IMR-90 (cell line): ENCODE results near the gene KRT71. TPM values are rescaled to one million over a fixed set of nuclear protein-coding genes. Genes with fewer than 3 reads are reported as not detected.

Experiments used
- ATAC-seq: fragments of 200-7000 bp; cut with Tn5 transposase; 2 replicates; pipeline ENCODE4 v1.9.1; 2020; ENCODE audit warnings: low read depth, mild to moderate bottlenecking, moderate library complexity
- BruUV-seq: library from RNA; stranded (reverse); fragments of 400-500 nt; replicated peaks from 2 replicates; lab custom pipeline; 2021; lab: Mats Ljungman, UMichigan
- CTCF ChIA-PET: fragments of 300-600 bp; formaldehyde crosslinking; extraction: SDS; loops from one replicate; lab custom pipeline; 2021; ENCODE audit warnings: antibody characterized with exemption; lab: Yijun Ruan, JAX
- POLR2A ChIA-PET: fragments of 300-600 bp; sonication (Branson Sonifier 250); formaldehyde crosslinking; loops from one replicate; lab custom pipeline; 2022; ENCODE audit warnings: antibody characterized with exemption; ENCODE audit not compliant: unreplicated experiment; lab: Charles Lee
- DNase-seq: peaks from one replicate; pipeline ENCODE4 v3.0.0; 2013
- H2AFZ ChIP-seq: replicated peaks from 2 replicates; pipeline ENCODE3; 2013; ENCODE audit warnings: low read length, mild to moderate bottlenecking; ENCODE audit not compliant: poor library complexity
- H2AK5ac ChIP-seq: 2 replicates; pipeline ENCODE4 v1.6.1; 2013; ENCODE audit warnings: low read depth, low read length, inconsistent platforms
- H2AK9ac ChIP-seq: replicated peaks from 2 replicates; pipeline ENCODE3; 2013; ENCODE audit warnings: mild to moderate bottlenecking, low read depth, low read length, moderate library complexity; ENCODE audit not compliant: poor library complexity
- H2BK120ac ChIP-seq: 2 replicates; pipeline ENCODE4 v1.6.1; 2013; ENCODE audit warnings: low read depth, low read length, inconsistent platforms
- H2BK15ac ChIP-seq: 3 replicates; pipeline ENCODE4 v1.6.1; 2013; ENCODE audit warnings: low read depth, low read length, inconsistent platforms
- H2BK20ac ChIP-seq: 2 replicates; pipeline ENCODE4 v1.6.1; 2013; ENCODE audit warnings: low read depth, mild to moderate bottlenecking, inconsistent platforms, low read length, moderate library complexity
- H2BK5ac ChIP-seq: 2 replicates; pipeline ENCODE4 v1.6.1; 2013; ENCODE audit warnings: mild to moderate bottlenecking, low read depth, low read length, inconsistent platforms; ENCODE audit not compliant: poor library complexity, severe bottlenecking
- H3K14ac ChIP-seq: replicated peaks from 2 replicates; pipeline ENCODE4 v1.6.1; 2013; ENCODE audit warnings: low read depth, low read length, inconsistent platforms
- H3K18ac ChIP-seq: 2 replicates; pipeline ENCODE4 v1.6.1; 2013; ENCODE audit warnings: low read depth, low read length, control low read depth
- H3K23ac ChIP-seq: 2 replicates; pipeline ENCODE4 v1.6.1; 2013; ENCODE audit warnings: low read depth, low read length, inconsistent platforms
- H3K27ac ChIP-seq: 2 replicates; pipeline ENCODE4 v1.5.1; 2013; ENCODE audit warnings: mild to moderate bottlenecking, control low read depth, low read length; ENCODE audit not compliant: insufficient read depth
- H3K27me3 ChIP-seq: 2 replicates; pipeline ENCODE4 v1.6.1; 2013; ENCODE audit warnings: low read length; ENCODE audit not compliant: control insufficient read depth, insufficient read depth
- H3K36me3 ChIP-seq: 2 replicates; pipeline ENCODE4 v1.6.1; 2013; ENCODE audit warnings: low read length, mixed read lengths; ENCODE audit not compliant: control insufficient read depth, insufficient read depth
- H3K4ac ChIP-seq: 2 replicates; pipeline ENCODE4 v1.6.1; 2013; ENCODE audit warnings: low read depth, low read length, inconsistent platforms
- H3K4me1 ChIP-seq: 2 replicates; pipeline ENCODE4 v1.6.1; 2013; ENCODE audit warnings: low read length, mixed read lengths; ENCODE audit not compliant: control insufficient read depth, insufficient read depth
- H3K4me2 ChIP-seq: 2 replicates; pipeline ENCODE4 v1.6.1; 2013; ENCODE audit warnings: low read depth, mild to moderate bottlenecking, control low read depth, low read length, moderate library complexity
- H3K4me3 ChIP-seq: 2 replicates; pipeline ENCODE4 v1.5.1; 2013; ENCODE audit warnings: low read depth, mild to moderate bottlenecking, control low read depth, low read length, moderate library complexity; ENCODE audit not compliant: insufficient read depth
- H3K56ac ChIP-seq: 2 replicates; pipeline ENCODE4 v1.6.1; 2013; ENCODE audit warnings: low read length, inconsistent platforms; ENCODE audit not compliant: insufficient read depth; ENCODE audit errors: extremely low read depth
- H3K79me1 ChIP-seq, 2 experiments: 2 replicates each; pipeline ENCODE4 v1.6.1; 2013; ENCODE audit warnings: low read length in 2 of 2, inconsistent platforms in 1 of 2, low read depth in 1 of 2
- H3K9ac ChIP-seq: 2 replicates; pipeline ENCODE4 v1.6.1; 2013; ENCODE audit warnings: low read depth, low read length, control low read depth
- H3K9me1 ChIP-seq: 2 replicates; pipeline ENCODE4 v1.6.1; 2013; ENCODE audit warnings: low read length, inconsistent platforms; ENCODE audit not compliant: insufficient read depth
- H3K9me3 ChIP-seq: 2 replicates; pipeline ENCODE4 v1.6.1; 2013; ENCODE audit warnings: low read length; ENCODE audit not compliant: control insufficient read depth, insufficient read depth
- H4K20me1 ChIP-seq: 2 replicates; pipeline ENCODE4 v1.6.1; 2013; ENCODE audit warnings: low read length, inconsistent platforms; ENCODE audit not compliant: insufficient read depth
- H4K5ac ChIP-seq: 2 replicates; pipeline ENCODE4 v1.6.1; 2013; ENCODE audit warnings: mild to moderate bottlenecking, low read depth, low read length, control low read depth
- H4K8ac ChIP-seq, 2 experiments: 2 replicates each; pipeline ENCODE4 v1.6.1; 2013; ENCODE audit warnings: low read depth in 2 of 2, low read length in 2 of 2, control low read depth in 1 of 2, inconsistent platforms in 1 of 2
- H4K91ac ChIP-seq: 2 replicates; pipeline ENCODE4 v1.6.1; 2013; ENCODE audit warnings: low read depth, low read length, inconsistent platforms; ENCODE audit not compliant: insufficient read depth
- RFX5 ChIP-seq: IDR thresholded peaks from 2 replicates; pipeline ENCODE4 v1.8.0; 2012; ENCODE audit warnings: low read depth, mild to moderate bottlenecking, low read length, moderate library complexity
- WGBS, 2 experiments: methylation state at CpG; one replicate each; pipeline versions ENCODE4 v1.1.5 to v1.1.7; 2013; ENCODE audit warnings: missing lambda C conversion rate in 2 of 2; ENCODE audit not compliant: insufficient read length in 1 of 2; ENCODE audit errors: extremely low coverage in 2 of 2; 5-methylcytosine and 5-hydroxymethylcytosine counted together
- dilution Hi-C: fragments of 300-500 bp; cut with HindIII; formaldehyde crosslinking; loops from one replicate; pipeline ENCODE4 v1.14.3; 2018; ENCODE audit warnings: low sequenced_read_pairs; ENCODE audit not compliant: unreplicated experiment
- in situ Hi-C: fragments of 300-500 bp; cut with MboI; formaldehyde crosslinking; loops from 3 replicates; pipeline ENCODE4 v1.14.3; 2019; ENCODE audit warnings: low sequenced_read_pairs, inconsistent platforms, mixed read lengths
- intact Hi-C: fragments of 100-400 bp; cut with micrococcal nuclease; formaldehyde crosslinking; loops from 2 replicates; pipeline ENCODE4 v1.10.0; 2022
- polyA plus RNA-seq, 3 experiments: library from polyadenylated mRNA; depleted of rRNA; stranded (reverse); fragments of >200 nt; gene quantifications; 2 replicates each; pipeline ENCODE4 v1.2.3, GENCODE V29; 2012; ENCODE audit warnings: low replicate concordance in 1 of 3
- total RNA-seq: library from RNA; depleted of rRNA; stranded (reverse); fragments of >200 nt; gene quantifications from 2 replicates; pipeline ENCODE4 v1.2.3, GENCODE V29; 2012

The KRT71 gene
- total and polyA plus RNA-seq, 2 of the 4 experiments (the other 2 are of a cell fraction), result not detected

DNA sequence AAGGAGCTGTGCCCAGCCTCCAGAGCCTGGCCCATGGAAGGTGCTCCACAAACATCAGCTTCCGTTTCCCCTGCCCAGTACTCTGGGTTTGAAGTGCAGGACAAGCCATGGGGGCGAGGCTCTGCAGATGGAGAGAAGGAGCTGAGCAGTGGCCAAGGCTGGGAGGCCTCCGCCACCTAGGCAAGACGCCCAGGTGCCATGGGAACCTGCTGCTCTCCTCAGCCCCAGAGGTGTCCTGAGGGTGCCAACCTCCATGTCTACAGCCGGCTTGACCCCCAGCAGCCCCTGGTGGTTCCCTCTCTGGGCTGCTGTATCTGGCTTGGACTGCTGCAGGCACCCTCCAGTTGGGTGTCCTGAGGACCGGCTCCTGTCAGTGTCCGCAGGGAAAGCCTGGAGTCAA, 12.4 kb downstream of the KRT71 start:
- H3K14ac ChIP-seq, result no peak overlapping the region
- in situ Hi-C loops, result no loop called here
- DNase-seq, result no peak
- H2BK120ac ChIP-seq, result no peak overlapping the region
- POLR2A ChIA-PET, result no interaction called here
- no peak overlapping the region for H4K5ac ChIP-seq
- H2AK9ac ChIP-seq, result no peak overlapping the region
- no peaks in the 10 kb centered on the region; the same call in 1 of the 2 replicates for H3K9me1 ChIP-seq
- no peak overlapping the region for H2AK5ac ChIP-seq
- no peak overlapping the region for H3K18ac ChIP-seq
- ATAC-seq, result no peak
- peaks cover 8% of the 10 kb centered on the region for H3K27me3 ChIP-seq
- CTCF ChIA-PET, result no interaction called here
- no peak overlapping the region for H2BK15ac ChIP-seq
- no peak overlapping the region for H4K91ac ChIP-seq
- H3K56ac ChIP-seq, result no peak overlapping the region
- no peaks in the 10 kb centered on the region for H4K20me1 ChIP-seq
- TF ChIP-seq RFX5, result no peak
- no peaks in the 10 kb centered on the region for H3K79me1 ChIP-seq
- dilution Hi-C loops, result no loop called here
- no peak overlapping the region for H3K23ac ChIP-seq
- no peak overlapping the region for H3K4ac ChIP-seq
- H3K4me2 ChIP-seq, result no peak overlapping the region
- no peak overlapping the region for H3K27ac ChIP-seq
- BruUV-seq, result no TSS peak
- no peaks in the 10 kb centered on the region for H3K9me3 ChIP-seq
- WGBS, 2 experiments, result 60% methylated on average over 4 of the region's 7 CpGs; no CpG with 5 or more reads in 1 of the 2 experiments
- no peak overlapping the region for H2BK5ac ChIP-seq
- no peaks in the 10 kb centered on the region for H3K36me3 ChIP-seq
- no peak overlapping the region for H2BK20ac ChIP-seq
- H3K4me3 ChIP-seq, result no peak overlapping the region
- H3K4me1 ChIP-seq, result no peaks in the 10 kb centered on the region
- no peak overlapping the region for H2AFZ ChIP-seq
- no peak overlapping the region for H3K9ac ChIP-seq
- H4K8ac ChIP-seq, result no peak overlapping the region
- intact Hi-C loops, result no loop called here
